Psoas muscle (tissue), 8 donors: ENCODE results near the gene INO80. TPM values are rescaled to one million over a fixed set of nuclear protein-coding genes. Genes with fewer than 3 reads are reported as not detected.
A peak's percentile ranks its signal among the peaks of the same experiment; 100 is the strongest.

ENCODE experiments used
- ATAC-seq, 4 donors: fragments of 200-7000 bp; cut with Tn5 transposase; one replicate each; pipeline ENCODE4 v1.9.1; 2020; ENCODE audit warnings: moderate library complexity in 3 of 4, mild to moderate bottlenecking in 2 of 4
- DNase-seq, 2 donors: peaks; one replicate each; pipeline ENCODE4 v3.0.0-alpha.2; 2020
- H3K27ac ChIP-seq: fragments of 200-600 bp; one replicate; pipeline ENCODE4 v1.8.0; 2022
- H3K27me3 ChIP-seq, 3 donors: fragments of 200-600 bp in 1 of 3; one replicate each; pipeline versions ENCODE4 v1.6.1 to v1.8.0; 2013 to 2022; ENCODE audit warnings: low read length in 2 of 3, mild to moderate bottlenecking in 2 of 3, moderate library complexity in 1 of 3; ENCODE audit not compliant: insufficient read depth in 3 of 3
- H3K36me3 ChIP-seq, 2 donors: fragments of 200-600 bp in 1 of 2; one replicate each; pipeline versions ENCODE4 v1.6.1 to v1.8.0; 2013 to 2022; ENCODE audit warnings: low read depth in 1 of 2, mild to moderate bottlenecking in 1 of 2, moderate library complexity in 1 of 2; ENCODE audit not compliant: insufficient read depth in 1 of 2
- H3K4me1 ChIP-seq: fragments of 200-600 bp; one replicate; pipeline ENCODE4 v1.8.0; 2022
- H3K4me3 ChIP-seq: fragments of 200-600 bp; one replicate; pipeline ENCODE4 v1.8.0; 2022; ENCODE audit warnings: mild to moderate bottlenecking
- H3K9me3 ChIP-seq: fragments of 200-600 bp; one replicate; pipeline ENCODE4 v1.8.0; 2022
- WGBS, 3 donors: extraction: QIAGEN DNeasy Blood & Tissue Kit; methylation state at CpG; one replicate each; pipeline versions ENCODE4 v1.1.6 to v1.1.7; 2013; 5-methylcytosine and 5-hydroxymethylcytosine counted together
- intact Hi-C, 2 donors: fragments of 100-400 bp; cut with DNase I; formaldehyde crosslinking; loops; one replicate each; pipeline versions ENCODE4 v1.11.0 to v1.14.2; 2022
- polyA plus RNA-seq, 3 donors: library from polyadenylated mRNA; stranded (reverse); fragments of 200-250 nt; gene quantifications; one replicate each; pipeline ENCODE4 v1.2.3, GENCODE V29; 2013
- total RNA-seq, 4 donors: library from RNA; stranded (reverse); fragmentation: NEBNext Ultra II Directional in 2 of 4; extraction: Animal tissue kit (Norgen Biotek cat#: 25700) in 2 of 4; gene quantifications; one replicate each; pipeline versions ENCODE4 v1.2.1 to v1.2.4, GENCODE V29; 2021 to 2023
- TF ChIP-seq, protein P1 (sequence below): fragments of 200-600 bp; IDR thresholded peaks from one replicate; pipeline ENCODE4 v1.8.0; 2022; ENCODE audit warnings: antibody characterized with exemption
- donor health status: healthy with polysubstance abuse.
- donor health status: DM: no; HTN: no; CAD: no; lungs with moderate emphysema.
- donor health status: Bipolar disorder and iron deficiency.
- donor health status: healthy.
- donor health status: DM: yes; HTN: yes; CAD: no.
- donor health status: DM: no; HTN: no; CAD: no.
- donor health status: DM: no; HTN: no; CAD: no.
- donor health status: DM: yes; HTN: yes; CAD: no.

Gene INO80
- total and polyA plus RNA-seq, 7 donors = 12.4 to 30.5 (median 20.1) TPM

DNA sequence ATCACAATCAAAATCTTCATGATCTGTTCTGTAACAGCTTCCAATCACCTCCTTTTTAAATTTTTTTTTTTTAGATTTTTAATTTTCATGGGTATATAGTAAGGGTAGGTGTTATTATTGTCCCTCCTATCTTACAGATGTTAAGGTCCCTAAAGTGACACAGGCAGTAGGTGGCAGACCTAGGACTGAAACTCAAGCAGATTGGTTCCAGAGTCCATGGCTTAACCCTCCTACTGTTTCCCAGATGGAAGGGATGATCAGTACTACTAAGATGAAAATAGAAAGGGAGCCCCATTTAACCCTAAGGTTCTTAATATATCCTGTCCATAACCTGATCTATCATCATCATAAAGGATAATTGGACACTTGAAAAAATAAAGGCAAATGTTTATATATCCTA, 105.7 kb downstream of the INO80 start:
- peaks cover 21% of the 10 kb centered on the region for H3K4me1 ChIP-seq
- no peak overlapping the region for H3K4me3 ChIP-seq
- no peak for ATAC-seq
- TF ChIP-seq, protein P1, sequence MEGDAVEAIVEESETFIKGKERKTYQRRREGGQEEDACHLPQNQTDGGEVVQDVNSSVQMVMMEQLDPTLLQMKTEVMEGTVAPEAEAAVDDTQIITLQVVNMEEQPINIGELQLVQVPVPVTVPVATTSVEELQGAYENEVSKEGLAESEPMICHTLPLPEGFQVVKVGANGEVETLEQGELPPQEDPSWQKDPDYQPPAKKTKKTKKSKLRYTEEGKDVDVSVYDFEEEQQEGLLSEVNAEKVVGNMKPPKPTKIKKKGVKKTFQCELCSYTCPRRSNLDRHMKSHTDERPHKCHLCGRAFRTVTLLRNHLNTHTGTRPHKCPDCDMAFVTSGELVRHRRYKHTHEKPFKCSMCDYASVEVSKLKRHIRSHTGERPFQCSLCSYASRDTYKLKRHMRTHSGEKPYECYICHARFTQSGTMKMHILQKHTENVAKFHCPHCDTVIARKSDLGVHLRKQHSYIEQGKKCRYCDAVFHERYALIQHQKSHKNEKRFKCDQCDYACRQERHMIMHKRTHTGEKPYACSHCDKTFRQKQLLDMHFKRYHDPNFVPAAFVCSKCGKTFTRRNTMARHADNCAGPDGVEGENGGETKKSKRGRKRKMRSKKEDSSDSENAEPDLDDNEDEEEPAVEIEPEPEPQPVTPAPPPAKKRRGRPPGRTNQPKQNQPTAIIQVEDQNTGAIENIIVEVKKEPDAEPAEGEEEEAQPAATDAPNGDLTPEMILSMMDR = no peak
- no peaks in the 10 kb centered on the region for H3K27me3 ChIP-seq
- no peak for DNase-seq
- no peak overlapping the region for H3K27ac ChIP-seq
- intact Hi-C loops = no loop called here
- peaks cover 0 to 48% of the 10 kb centered on the region in 2 donors for H3K36me3 ChIP-seq
- H3K9me3 ChIP-seq = no peaks in the 10 kb centered on the region

DNA sequence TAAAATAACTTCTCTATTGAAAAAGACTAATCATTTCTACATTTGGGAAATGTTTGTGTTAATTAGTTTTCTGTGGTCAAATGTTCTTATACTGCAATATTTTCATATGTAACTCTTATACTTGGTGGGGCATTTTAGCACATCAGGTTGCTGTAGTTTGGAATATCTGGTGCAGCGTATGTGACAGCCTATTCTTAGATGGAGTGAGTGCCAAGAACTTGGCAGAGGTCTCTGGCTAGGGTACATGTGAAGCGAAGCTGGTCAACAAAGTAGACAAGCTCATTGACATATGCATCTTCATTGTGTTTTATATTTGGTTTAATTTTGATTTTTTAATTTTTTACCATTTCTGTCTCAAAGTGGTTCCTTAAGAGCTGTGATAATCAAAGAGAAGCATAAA, 109.6 kb downstream of the INO80 start:
- ATAC-seq = peak; percentile 76 to 90 (median 84)
- WGBS, 3 donors = 28 to 40% (median 34%) methylated on average over 2 of the region's 2 CpGs
- H3K4me3 ChIP-seq = no peak overlapping the region
- intact Hi-C loops = no loop called here
- peaks cover 3 to 54% of the 10 kb centered on the region in 2 donors for H3K36me3 ChIP-seq
- TF ChIP-seq, protein P1 = no peak
- DNase-seq = no peak
- H3K4me1 ChIP-seq = peaks cover 16% of the 10 kb centered on the region
- peak overlapping the region; percentile 25 for H3K27ac ChIP-seq
- no peaks in the 10 kb centered on the region for H3K27me3 ChIP-seq
- no peaks in the 10 kb centered on the region for H3K9me3 ChIP-seq

DNA sequence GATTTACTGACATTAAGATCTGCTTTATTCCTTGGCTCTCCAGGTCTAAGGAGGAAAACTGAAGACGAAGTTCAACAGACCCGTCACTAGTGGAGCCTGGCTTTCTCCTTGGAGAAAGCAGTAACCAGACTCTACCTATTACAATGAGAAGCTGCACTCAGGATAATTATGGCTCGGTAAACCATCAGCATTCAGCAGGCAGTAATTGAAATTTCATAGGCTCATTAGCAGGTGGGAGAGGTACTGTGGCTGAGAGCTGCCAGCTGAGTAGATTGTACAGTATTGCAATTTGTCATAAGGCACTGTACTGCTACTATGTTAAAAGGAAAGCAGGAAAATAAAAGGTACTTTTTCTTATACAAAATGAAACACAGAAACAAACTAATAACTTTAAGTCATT, 111.6 kb downstream of the INO80 start:
- Histone ChIP-seq H3K4me1 (peaks cover 19% of the 10 kb centered on the region), H3K36me3 (peaks cover 3 to 63% of the 10 kb centered on the region in 2 donors), H3K27ac (no peak overlapping the region), H3K27me3 (no peaks in the 10 kb centered on the region), H3K4me3 (no peak overlapping the region), H3K9me3 (no peaks in the 10 kb centered on the region)
- no peak for ATAC-seq
- intact Hi-C loops = loop anchor here (5.0 kb wide), 2 partner anchors 37 to 183 kb away; no protein-coding TSS in a partner anchor
- TF ChIP-seq, protein P1 = no peak
- 63 to 73% (median 65%) methylated on average over 3 of the region's 3 CpGs for WGBS, 3 donors
- no peak for DNase-seq

DNA sequence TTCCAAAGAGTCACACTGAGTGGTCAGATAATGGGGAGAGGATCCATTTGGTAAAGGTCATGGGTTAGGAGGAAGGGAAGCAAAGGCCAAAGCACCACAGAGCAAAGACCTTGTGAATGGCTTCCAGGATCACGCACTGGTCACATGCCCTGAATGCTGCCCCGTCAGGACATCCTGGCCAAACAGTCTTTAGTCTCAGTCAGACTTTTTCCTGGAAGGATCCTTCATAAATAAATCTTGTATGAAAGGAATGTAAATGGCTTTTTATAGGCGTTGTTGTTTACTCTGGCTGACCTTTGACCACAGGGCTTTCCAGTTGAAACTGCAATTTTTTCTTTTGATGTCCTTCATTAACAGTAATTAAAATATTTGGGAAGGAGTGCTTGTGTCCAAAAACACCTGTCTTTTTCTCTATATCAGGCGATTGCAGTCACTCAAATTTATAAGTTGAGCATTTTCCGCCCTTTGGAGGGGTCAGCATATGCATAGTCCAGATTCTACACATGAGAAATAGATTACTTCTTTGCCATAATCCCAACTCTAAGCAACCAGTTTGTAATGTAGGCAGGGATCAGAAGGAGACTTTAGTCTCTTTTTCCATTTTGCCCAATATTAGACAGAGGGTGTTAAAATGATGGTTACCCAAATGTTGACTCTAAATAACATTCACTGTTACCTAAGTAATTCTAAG, 114.4 kb downstream of the INO80 start:
- 43 to 50% (median 45%) methylated on average over 5 of the region's 5 CpGs for WGBS, 3 donors
- Histone ChIP-seq H3K4me1 (peaks cover 17% of the 10 kb centered on the region), H3K36me3 (peaks cover 7 to 78% of the 10 kb centered on the region in 2 donors), H3K27me3 (no peaks in the 10 kb centered on the region), H3K4me3 (no peak overlapping the region), H3K27ac (no peak overlapping the region), H3K9me3 (no peaks in the 10 kb centered on the region)
- DNase-seq (no peak), ATAC-seq (peak in 3 of 4 donors; percentile 72 to 87 (median 81))
- TF ChIP-seq, protein P1 = no peak
- intact Hi-C loops = loop anchor here (5.0 kb wide), 2 partner anchors 34 to 186 kb away; no protein-coding TSS in a partner anchor

DNA sequence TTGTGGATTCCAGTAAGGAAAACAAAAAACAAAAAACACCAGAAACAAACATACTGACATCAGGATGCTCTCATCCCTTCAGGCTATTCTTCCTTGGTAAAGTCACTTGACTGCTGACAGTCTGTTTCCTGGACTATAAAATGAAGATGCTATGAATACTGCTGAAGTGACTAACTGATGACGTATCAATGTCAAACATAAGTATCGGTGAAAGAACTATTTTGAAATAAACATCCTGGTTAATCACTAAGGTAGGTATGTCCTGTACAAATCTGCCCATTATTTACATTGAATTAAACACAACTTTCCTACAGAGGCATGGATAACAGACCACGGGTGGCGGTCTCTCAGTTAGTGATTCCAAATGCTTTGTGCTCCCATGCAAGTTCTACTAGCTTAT, 116.9 kb downstream of the INO80 start:
- DNase-seq (no peak), ATAC-seq (no peak)
- Histone ChIP-seq H3K36me3 (peaks cover 4 to 88% of the 10 kb centered on the region in 2 donors), H3K9me3 (no peaks in the 10 kb centered on the region), H3K27ac (no peak overlapping the region), H3K4me1 (peaks cover 9% of the 10 kb centered on the region), H3K4me3 (no peak overlapping the region), H3K27me3 (no peaks in the 10 kb centered on the region)
- 91 to 96% (median 95%) methylated on average over 4 of the region's 4 CpGs for WGBS, 3 donors
- TF ChIP-seq, protein P1 = no peak
- intact Hi-C loops = no loop called here
